HEK293 (cell line): ENCODE data around the gene CNN2.

Experiments used
- AEBP2 ChIP-seq: fragments of 450-650 bp; formaldehyde crosslinking; IDR thresholded peaks from 2 replicates; pipeline ENCODE4 v1.5.1; 2016; ENCODE audit warnings: missing biosample characterization, missing genetic modification characterization, borderline replicate concordance
- CTCF ChIP-seq: fragments of 450-650 bp; formaldehyde crosslinking; IDR thresholded peaks from 2 replicates; pipeline ENCODE4 v1.5.1; 2016; ENCODE audit warnings: missing biosample characterization, missing genetic modification characterization
- PRDM1 ChIP-seq: fragments of 450-650 bp; formaldehyde crosslinking; IDR thresholded peaks from 2 replicates; pipeline ENCODE4; 2016; ENCODE audit warnings: missing biosample characterization, missing genetic modification characterization
- REST ChIP-seq: fragments of 450-650 bp; formaldehyde crosslinking; IDR thresholded peaks from 2 replicates; pipeline ENCODE4 v1.5.1; 2016; ENCODE audit warnings: missing biosample characterization, missing genetic modification characterization
- SP7 ChIP-seq: fragments of 450-650 bp; formaldehyde crosslinking; IDR thresholded peaks from 2 replicates; pipeline ENCODE4 v1.5.1; 2016; ENCODE audit warnings: missing biosample characterization, missing genetic modification characterization
- WT1 ChIP-seq: fragments of 450-650 bp; formaldehyde crosslinking; IDR thresholded peaks from 2 replicates; pipeline ENCODE4 v1.5.1; 2016; ENCODE audit warnings: missing biosample characterization, missing genetic modification characterization
- ZBTB44 ChIP-seq: fragments of 450-650 bp; IDR thresholded peaks from 2 replicates; pipeline ENCODE4 v1.5.1; 2018; ENCODE audit warnings: missing biosample characterization, mild to moderate bottlenecking, missing genetic modification characterization
- ZBTB7A ChIP-seq: fragments of 450-650 bp; formaldehyde crosslinking; IDR thresholded peaks from 2 replicates; pipeline ENCODE4 v1.5.1; 2016; ENCODE audit warnings: low read depth, missing biosample characterization, missing genetic modification characterization
- ZFHX2 ChIP-seq: fragments of 450-650 bp; formaldehyde crosslinking; conservative IDR thresholded peaks from 2 replicates; pipeline ENCODE4 v1.5.1; 2016; ENCODE audit warnings: missing biosample characterization, missing genetic modification characterization
- ZNF10 ChIP-seq: fragments of 450-650 bp; formaldehyde crosslinking; IDR thresholded peaks from 2 replicates; pipeline ENCODE4 v1.5.1; 2017; ENCODE audit warnings: missing biosample characterization, missing genetic modification characterization
- ZNF148 ChIP-seq: fragments of 450-650 bp; formaldehyde crosslinking; IDR thresholded peaks from 2 replicates; pipeline ENCODE4 v1.5.0; 2017; ENCODE audit warnings: missing biosample characterization, missing genetic modification characterization, borderline replicate concordance
- ZNF16 ChIP-seq: fragments of 450-650 bp; formaldehyde crosslinking; IDR thresholded peaks from 2 replicates; pipeline ENCODE4 v1.5.1; 2016; ENCODE audit warnings: low read depth, missing biosample characterization, missing genetic modification characterization
- ZNF2 ChIP-seq: fragments of 450-650 bp; formaldehyde crosslinking; IDR thresholded peaks from 2 replicates; pipeline ENCODE4 v1.5.1; 2016; ENCODE audit warnings: missing biosample characterization, missing genetic modification characterization
- ZNF202 ChIP-seq: fragments of 450-650 bp; formaldehyde crosslinking; IDR thresholded peaks from 2 replicates; pipeline ENCODE4 v1.5.1; 2016; ENCODE audit warnings: missing biosample characterization, missing genetic modification characterization, borderline replicate concordance
- ZNF26 ChIP-seq: fragments of 450-650 bp; formaldehyde crosslinking; IDR thresholded peaks from 2 replicates; pipeline ENCODE4 v1.5.1; 2016; ENCODE audit warnings: missing biosample characterization, missing genetic modification characterization
- ZNF341 ChIP-seq: fragments of 450-650 bp; formaldehyde crosslinking; IDR thresholded peaks from 2 replicates; pipeline ENCODE4; 2016; ENCODE audit warnings: low read depth, missing biosample characterization, missing genetic modification characterization
- ZNF37A ChIP-seq: fragments of 450-650 bp; IDR thresholded peaks from 2 replicates; pipeline ENCODE4 v1.5.1; 2018; ENCODE audit warnings: missing biosample characterization, missing genetic modification characterization
- ZNF555 ChIP-seq: fragments of 450-650 bp; formaldehyde crosslinking; conservative IDR thresholded peaks from 2 replicates; pipeline ENCODE4 v1.5.1; 2017; ENCODE audit warnings: missing biosample characterization, mild to moderate bottlenecking, missing genetic modification characterization, inconsistent platforms
- ZNF621 ChIP-seq: fragments of 450-650 bp; formaldehyde crosslinking; IDR thresholded peaks from 2 replicates; pipeline ENCODE4 v1.5.1; 2017; ENCODE audit warnings: missing biosample characterization, missing genetic modification characterization
- ZNF664 ChIP-seq: fragments of 450-650 bp; formaldehyde crosslinking; IDR thresholded peaks from 2 replicates; pipeline ENCODE4 v1.5.1; 2016; ENCODE audit warnings: missing biosample characterization, missing genetic modification characterization
- ZSCAN23 ChIP-seq: fragments of 450-650 bp; formaldehyde crosslinking; IDR thresholded peaks from 2 replicates; pipeline ENCODE4 v1.5.1; 2016; ENCODE audit warnings: missing biosample characterization, missing genetic modification characterization
- ZSCAN4 ChIP-seq: fragments of 450-650 bp; formaldehyde crosslinking; IDR thresholded peaks from 2 replicates; pipeline ENCODE4 v1.5.1; 2017; ENCODE audit warnings: missing biosample characterization, missing genetic modification characterization
- ZXDB ChIP-seq: fragments of 450-650 bp; formaldehyde crosslinking; IDR thresholded peaks from 2 replicates; pipeline ENCODE4 v1.5.1; 2016; ENCODE audit warnings: missing biosample characterization, missing genetic modification characterization

Gene CNN2

GRCh38 chr19:1000095-1000494 lies 26.3 kb upstream of the CNN2 start, which contains the start of gene GRIN3B (continued):
- TF ChIP-seq REST (tag by site-specific recombination) = no peak
- peak; percentile 76 for TF ChIP-seq SP7 (tag by site-specific recombination)
- TF ChIP-seq ZNF341 (tag by site-specific recombination) = peak; percentile 74
- TF ChIP-seq WT1 (tag by site-specific recombination) = 0 out of 2 replicates have a peak, but pooled peaks have one; percentile 14
- TF ChIP-seq ZNF148 = no peak
- no peak for TF ChIP-seq AEBP2 (tag by site-specific recombination)
- no peak for TF ChIP-seq PRDM1 (tag by site-specific recombination)
- no peak for TF ChIP-seq ZNF555
- no peak for TF ChIP-seq ZNF16 (tag by site-specific recombination)
- TF ChIP-seq ZNF202 = no peak
- TF ChIP-seq ZBTB44 = peak; percentile 50; the same call in 1 of the 2 replicates
- no peak for TF ChIP-seq ZNF26 (tag by site-specific recombination)
- peak; percentile 43; the same call in 1 of the 2 replicates for TF ChIP-seq ZNF2 (tag by site-specific recombination)
- TF ChIP-seq ZFHX2 (tag by site-specific recombination) = peak; percentile 65
- TF ChIP-seq ZNF37A = no peak
- peak; percentile 36 for TF ChIP-seq ZNF10 (tag by site-specific recombination)
- no peak for TF ChIP-seq ZSCAN4
- TF ChIP-seq ZNF621 (tag by site-specific recombination) = no peak
- TF ChIP-seq CTCF = peak; percentile 86
- TF ChIP-seq ZNF664 (tag by site-specific recombination) = no peak
- no peak for TF ChIP-seq ZSCAN23
- no peak for TF ChIP-seq ZXDB (tag by site-specific recombination)
- TF ChIP-seq ZBTB7A (tag by site-specific recombination) = peak; percentile 93; the same call in 1 of the 2 replicates
